ENCODE results near the gene LPAR5.

GRCh38 chr12:6662602-6662905 lies 26.8 kb upstream of the LPAR5 start:
- TF ChIP-seq CTCF (conservative IDR thresholded peaks at IDR 0.05) (no peak), EZH2 (IDR thresholded peaks at IDR 0.05; ENCODE audit: low read depth) (no peak)

Data from PC-9 (cell line).